ENCODE data around the gene TCF7L1.
A peak's percentile ranks its signal among the peaks of the same experiment; 100 is the strongest.

TCF7L1 gene

DNA sequence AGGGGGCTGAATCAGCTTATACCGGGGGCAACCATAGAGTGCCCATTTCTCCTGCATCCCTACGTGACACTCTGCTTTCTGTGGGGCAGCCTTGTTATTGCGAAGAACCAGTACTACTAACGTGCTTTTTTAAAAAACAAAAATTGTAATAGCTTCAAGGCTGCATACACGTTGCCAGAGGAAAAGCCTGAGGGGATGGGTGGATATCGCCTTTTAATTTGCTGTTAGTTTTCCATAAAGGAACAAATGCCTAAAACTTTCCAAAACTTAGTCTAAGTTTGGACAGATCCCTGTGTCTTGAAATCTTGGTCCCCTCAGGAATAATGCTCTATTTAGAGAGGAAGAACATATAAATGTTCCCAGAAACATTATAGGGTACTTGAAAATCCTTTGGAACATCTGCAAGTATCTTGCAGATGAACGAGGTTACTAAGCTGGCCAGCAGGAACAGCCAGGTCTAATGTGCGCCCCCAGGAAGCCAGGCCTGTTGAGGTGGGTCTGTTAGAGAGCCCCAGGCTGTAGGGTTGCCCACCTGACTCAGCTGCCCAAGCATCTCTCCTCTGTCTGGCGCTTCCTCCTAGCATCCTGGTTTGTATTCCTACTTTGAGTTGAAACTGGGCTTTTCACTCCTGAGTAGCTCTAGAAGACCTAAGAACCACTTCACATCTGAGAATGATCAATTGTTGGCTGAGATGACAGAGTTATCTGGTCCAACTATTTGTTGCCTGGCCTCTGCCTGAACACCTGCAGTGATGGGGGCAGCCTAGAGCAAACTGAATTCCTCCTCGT is 97.7 kb downstream of the TCF7L1 start:
- no peak for DNase-seq (ENCODE audit: low spot score)

DNA sequence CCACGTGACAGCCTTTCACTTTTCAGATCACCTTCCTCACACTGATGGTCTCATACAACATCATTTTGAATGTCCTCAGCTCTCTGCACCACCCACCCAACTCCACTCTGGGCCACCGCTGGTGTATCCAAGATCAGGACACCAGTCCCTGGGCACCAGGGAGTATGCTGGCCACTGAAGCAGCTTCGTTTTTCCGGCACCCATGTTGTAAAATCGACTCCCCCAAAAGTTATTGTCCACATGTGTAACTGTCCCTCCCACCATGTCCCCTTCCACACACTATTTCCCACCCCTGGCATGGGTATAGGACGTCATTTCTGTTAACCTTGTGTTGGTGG is 98.2 kb downstream of the TCF7L1 start:
- no peak for DNase-seq (ENCODE audit: low spot score)

DNA sequence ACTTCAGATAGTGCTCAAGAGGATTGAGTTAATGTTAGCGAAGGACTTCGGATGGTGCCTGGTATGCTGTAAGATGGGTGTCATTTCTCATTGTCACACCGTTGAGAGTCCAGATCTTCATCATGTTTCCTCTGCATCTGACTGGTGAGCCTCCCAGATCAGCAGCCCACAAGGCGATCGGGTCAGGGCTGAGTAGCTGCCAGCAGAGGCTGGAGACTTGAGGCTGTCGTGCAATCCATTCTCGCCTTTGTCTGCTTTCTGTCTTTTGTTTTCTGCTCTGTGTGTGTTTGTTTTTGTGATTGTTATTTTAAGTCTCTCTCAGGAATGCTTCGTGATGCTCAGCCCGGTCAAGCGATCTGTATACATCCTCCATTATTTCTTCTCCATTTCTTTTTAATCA is 98.8 kb downstream of the TCF7L1 start:
- no peak for DNase-seq (ENCODE audit: low spot score)

DNA sequence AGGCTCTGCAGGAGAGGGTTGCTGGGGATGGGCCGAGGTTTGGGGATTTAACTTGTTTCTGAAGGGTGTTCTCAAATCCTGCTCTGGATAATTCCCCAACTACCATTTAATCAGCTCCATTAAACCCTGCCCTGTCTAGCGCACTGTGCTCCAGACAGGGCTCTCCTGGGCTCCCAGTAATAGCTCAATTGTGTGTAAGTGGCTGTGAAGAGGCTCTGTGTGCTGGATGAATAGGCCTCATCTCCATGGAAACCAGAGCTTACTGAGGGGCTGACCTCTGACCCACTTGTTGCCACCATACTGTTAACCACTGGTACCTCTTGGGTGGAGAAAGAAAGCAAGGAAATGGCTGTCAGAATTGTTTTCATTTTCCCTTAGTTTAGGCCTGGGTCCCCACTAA is 101.7 kb downstream of the TCF7L1 start:
- no peak for DNase-seq (ENCODE audit: low spot score)

DNA sequence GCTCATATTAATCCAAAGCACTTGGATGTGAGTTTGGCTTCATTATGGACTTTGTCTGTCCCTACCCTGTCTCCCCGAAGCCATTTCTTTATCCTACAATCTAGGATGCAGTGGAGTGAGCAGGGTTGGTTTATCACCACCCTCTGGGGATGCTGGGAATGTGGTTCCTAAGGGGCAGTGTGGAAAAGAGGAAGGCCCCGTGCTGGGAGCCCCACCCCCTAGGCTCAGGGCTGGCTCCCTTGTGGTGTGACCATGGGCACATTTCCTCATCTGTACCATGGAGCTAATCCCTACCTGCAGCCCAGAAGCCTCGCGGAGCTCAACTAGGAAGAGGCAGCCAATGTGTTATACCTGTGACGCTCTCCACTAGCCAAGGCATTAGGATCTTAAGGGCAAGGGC is 102.1 kb downstream of the TCF7L1 start:
- DNase-seq (ENCODE audit: low spot score): no peak

DNA sequence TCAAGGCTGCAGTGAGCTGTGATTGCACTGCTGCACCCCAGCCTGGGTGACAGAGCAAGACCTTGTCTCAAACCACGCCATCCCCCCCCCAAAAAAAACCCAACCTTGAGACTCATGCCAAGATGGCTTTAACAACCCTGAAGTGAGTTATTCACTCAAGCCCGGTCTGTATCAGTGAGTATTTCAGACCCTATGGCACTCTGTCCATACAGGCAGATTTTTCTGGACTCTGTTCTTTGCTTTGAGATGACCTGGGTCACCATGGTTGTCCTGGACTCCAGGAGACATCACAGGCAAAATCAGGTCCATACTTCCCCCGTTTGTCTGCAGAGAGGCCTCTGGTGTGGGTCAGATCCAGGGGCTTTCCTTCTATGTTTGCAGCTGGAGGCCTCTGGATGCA is 102.9 kb downstream of the TCF7L1 start:
- DNase-seq (ENCODE audit: low spot score): no peak

DNA sequence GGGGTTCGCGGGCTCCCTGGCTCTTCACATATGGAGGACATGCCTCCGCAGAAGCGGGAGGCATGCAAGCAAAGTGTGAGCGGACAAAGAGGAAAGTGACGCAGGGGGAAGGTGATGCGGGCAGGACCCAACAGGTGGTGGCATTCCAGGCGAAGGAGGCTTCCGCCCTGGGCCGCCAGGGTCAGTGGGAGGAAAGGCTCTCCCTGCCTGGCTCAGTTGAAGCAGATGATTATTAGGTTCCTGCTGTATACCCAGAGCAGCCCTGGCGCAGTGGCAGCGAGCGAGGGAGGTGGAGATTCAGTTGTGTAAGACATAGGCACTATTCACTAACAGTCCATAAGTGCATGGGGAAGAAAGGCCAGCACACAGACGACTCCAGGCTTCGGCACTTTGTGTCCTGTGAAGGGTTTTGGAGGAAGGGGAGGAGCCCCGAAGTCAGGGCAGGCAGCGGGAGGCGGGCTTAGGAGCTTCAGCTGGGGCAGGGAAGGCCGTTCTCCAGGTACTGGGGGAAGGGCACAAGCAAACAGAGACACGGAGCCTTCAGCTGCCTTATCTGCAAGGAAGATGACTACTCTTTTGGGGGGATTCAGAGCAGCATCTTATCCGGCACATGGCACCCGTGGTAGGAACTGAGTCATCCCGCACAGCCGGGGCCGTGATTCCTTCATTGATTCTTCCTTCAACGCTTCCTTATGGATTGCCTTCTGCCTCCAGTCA is 104.8 kb downstream of the TCF7L1 start:
- no peak for DNase-seq (ENCODE audit: low spot score)

DNA sequence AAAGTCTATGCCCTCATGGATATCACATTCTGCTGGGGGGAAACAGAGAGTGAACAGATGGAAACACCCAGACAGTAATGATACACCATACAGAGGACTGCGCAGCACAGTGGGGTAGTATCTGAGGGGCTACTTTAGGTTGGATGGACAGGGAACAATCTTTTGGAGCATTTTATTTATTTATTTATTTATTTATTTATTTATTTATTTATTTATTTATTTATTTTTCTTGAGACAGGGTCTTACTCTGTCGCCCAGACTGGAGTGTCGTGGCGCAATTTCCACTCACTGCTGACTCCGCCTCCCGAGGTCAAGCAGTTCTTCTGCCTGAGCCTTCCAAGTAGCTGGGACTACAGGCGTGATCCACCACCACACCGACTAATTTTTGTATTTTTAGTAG is 105.4 kb downstream of the TCF7L1 start:
- DNase-seq (ENCODE audit: low spot score): no peak

DNA sequence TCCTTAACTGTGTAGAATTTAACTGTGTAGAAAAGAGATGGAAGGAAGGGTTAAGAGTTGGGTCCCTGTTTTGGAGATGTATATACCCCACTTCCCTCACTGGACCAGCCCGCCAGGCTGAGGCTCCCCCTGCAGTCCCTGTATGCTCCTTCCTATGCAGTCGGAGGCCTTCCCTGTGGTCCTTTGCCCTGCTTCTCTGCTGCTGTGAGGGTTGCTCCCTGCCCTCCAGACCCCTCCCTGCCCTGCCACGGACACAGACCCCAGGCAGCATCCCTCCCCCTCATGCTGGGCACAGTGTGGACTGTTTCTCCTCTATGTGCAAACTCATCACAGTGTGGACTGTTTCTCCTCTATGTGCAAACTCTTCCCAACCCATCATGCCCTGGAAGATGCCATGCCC is 105.9 kb downstream of the TCF7L1 start:
- no peak for DNase-seq (ENCODE audit: low spot score)

DNA sequence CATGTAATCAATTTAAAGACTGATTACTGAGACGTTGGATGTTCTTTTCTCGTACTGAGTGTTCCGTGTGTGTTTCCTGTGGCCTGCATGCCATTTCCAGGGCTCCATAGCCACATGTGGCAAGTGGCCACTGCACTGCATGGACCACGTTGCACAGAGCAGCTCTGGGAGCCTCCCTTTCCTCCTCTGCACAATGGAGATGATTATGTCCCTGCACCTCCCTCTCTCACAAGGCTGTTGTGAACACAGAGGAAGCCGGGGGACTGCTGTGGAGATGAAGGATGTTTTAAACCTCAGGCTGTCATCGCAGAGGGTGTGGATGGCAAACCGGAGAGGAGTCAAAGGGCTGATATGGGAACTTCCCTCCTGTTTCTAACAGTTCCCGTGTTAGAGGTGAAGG is 106.9 kb downstream of the TCF7L1 start:
- no peak for DNase-seq (ENCODE audit: low spot score)

DNA sequence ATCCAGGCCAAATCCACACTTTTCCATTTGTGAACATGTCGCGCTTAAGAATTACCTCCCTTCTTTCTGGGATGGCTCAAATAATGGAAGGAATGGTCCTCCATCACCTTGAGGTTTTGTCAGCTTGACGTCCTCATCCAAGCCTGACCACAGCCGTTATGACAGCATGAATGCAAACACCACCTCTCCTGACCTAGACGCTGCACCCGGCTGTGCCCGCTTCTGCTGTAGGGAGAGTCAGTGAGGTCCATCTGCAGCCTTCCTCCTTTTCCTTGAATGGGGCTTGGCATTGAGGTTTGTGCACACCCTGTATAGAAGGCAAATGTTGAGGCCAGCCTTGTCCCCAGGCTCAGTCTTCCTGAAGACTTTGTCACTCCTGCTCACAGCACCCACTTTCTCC is 109.1 kb downstream of the TCF7L1 start:
- DNase-seq (ENCODE audit: low spot score): no peak

DNA sequence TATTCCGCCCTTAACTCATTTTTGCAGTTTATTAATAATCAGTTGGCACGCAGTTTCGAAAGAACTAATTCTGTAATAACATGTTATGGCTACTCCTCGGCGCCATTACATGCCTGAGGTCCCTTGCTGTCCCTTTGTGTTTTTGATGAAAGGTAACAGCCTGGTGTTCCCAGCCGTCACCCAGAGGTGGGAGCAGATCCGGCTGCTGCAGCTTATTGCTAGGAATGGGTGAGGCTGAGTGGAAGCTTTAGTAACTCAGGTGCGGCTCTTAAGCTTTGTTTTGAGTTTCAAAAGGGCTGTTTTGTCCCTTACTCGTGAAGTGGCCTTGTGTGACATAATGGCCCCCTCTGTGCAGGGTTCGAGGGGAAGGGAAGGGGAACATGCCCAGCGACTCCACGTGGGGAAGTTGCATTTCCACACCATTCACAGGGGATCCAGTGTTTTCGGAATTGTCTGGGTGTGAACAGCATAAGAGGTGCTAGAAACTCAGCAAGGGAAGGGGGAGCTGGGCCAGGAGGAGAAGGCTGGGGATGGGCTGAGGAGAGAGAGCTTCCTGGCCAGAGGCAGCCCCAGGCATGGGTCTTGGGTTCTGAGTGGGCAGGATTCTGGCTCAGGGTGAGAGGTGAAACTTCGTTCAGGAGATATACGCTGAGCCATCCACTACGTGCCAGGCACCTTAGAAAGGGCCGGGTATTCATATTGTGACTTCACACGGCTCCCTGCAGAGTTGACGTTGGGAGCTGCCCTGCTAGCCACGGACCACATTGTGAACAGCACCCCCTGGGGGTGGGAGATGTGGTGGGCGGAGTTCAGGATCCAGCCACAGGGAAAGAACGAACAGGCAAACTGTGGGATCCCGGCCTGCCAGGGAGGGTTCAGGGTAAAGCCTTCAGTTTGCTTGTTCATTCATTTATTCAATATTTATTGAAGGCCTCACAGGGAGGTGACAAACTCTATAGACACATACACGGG is 110.2 kb downstream of the TCF7L1 start:
- peak; percentile 23 for DNase-seq (ENCODE audit: low spot score)

DNA sequence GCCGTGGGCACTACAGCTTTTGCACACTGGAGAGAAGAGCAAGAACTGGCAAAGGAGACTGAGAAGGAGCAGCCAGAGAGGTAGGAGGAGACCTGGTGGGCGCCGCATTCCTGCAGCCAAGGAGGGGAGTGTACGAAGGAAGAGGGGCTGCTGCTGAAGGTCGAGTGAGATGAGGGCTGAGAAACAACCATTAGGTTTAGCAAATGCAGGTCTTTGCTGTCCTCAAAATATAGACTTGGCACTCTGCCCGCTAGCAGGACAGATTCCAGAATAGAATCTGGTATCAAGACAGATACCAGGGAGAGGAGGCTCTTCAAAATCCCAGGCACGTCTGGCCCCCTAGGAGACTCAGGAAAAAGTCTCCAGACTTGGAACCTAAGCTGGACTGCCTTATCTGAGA is 111.6 kb downstream of the TCF7L1 start:
- no peak for DNase-seq (ENCODE audit: low spot score)

DNA sequence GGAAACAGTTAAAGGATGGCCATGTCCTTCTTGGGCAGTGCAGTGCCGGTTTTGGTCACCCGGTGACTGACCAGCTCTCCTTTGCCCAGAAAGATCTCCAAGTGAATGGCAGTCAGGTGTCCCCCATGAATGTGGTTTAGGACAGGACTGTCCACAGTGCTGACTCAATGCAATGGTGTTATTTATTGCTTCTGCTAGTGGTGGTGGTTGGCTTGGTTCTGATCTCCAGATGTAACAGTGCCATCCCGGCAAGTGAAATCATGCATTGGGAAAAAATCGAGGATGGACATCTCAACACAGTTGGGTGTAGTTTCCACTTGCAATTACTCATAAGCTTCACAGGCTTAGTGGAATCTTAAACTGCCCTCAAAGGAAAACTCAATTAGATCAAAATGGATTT is 112.7 kb downstream of the TCF7L1 start:
- no peak for DNase-seq (ENCODE audit: low spot score)

DNA sequence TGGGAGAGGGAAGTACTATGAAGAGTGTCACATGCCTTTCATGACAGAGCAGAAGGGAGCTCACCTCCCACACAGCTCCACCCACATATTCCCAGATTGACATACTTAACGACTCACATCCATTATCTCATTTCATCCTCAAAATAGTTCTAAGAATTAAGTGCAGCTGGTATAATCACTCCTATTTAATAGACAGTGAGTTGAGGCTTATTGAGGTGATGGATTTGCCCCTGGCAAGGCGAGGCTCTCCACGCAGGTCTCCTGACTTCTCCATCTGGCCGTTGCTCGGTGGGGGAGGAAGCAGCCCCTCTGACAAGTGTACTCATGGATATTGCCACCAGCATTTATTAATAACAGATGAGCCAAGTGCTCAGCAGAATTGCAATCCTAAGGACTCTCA is 113.2 kb downstream of the TCF7L1 start:
- DNase-seq (ENCODE audit: low spot score): no peak

DNA sequence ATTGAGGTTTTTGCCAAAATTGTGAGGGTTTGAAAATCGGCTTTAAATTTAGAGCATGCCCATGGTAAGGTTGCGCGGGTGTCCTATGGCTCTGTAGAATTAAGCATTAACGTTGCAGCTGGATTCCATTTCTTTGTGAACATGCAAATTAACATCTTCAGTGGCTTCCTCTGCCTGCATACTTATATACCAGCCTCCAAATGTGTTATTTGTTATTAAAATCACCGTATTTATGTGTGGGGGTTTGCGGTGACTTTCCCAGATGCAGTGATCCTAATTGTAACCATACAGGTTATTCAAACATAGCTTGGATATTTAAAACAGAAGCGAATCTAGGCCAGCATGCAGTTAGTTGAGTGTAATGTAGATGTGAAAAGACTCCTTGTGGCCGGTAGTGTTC is 114.4 kb downstream of the TCF7L1 start:
- DNase-seq (ENCODE audit: low spot score): no peak

DNA sequence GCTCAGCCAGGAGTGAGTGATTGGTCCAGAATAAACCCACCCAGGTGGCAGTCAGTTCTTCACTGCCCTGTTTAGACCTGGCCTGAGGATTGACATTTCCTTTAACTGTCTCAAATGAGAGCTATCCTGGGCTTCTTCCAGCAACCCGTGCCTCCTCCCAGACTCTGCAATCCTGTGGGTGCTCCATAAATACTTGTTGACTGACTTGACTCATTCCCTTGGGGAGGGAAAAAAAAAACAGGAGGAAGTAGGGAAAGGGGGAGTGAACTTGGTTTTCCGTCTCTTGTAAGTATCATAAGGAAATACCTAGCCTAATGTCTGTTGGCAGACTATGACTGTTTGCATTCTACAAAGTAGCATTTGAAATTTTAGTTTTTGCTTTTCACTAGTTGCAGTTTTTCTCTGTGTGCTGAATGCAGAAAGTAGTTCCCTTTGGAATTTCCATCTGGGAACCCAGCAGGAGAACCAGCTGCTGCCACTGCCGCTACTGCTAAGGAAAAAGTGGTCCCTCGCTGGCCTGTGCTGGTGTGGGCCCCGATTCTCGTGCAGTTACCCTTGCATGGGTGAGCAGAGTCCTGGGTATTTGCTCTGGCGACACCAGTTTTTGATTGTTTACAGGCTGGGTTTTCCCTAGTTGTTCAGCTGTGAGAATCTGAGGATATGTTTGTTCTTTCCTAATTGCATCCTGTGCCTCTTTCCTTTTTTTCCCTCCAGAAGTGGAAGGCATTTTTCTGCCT is 115.7 kb downstream of the TCF7L1 start:
- DNase-seq (ENCODE audit: low spot score): peak; percentile 86

DNA sequence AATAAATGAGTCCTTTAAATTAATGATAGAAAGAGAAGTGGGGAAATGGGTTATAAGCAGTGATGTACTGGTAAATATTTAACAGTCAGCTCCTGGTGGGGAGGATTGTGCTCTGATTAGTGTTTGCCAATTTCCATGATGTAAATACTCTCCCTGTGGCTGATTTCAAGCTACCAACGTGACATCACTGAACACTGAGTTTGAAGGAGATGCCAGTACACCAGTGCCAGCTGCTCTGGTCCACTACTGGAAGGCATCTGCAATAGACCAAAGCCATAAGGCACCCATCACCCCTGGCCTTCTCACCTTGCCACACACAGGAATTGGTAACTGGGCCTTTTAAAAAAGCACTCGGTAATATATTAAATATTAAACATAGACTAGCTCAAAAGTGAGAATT is 116.9 kb downstream of the TCF7L1 start:
- peak; percentile 49 for DNase-seq (ENCODE audit: low spot score)

DNA sequence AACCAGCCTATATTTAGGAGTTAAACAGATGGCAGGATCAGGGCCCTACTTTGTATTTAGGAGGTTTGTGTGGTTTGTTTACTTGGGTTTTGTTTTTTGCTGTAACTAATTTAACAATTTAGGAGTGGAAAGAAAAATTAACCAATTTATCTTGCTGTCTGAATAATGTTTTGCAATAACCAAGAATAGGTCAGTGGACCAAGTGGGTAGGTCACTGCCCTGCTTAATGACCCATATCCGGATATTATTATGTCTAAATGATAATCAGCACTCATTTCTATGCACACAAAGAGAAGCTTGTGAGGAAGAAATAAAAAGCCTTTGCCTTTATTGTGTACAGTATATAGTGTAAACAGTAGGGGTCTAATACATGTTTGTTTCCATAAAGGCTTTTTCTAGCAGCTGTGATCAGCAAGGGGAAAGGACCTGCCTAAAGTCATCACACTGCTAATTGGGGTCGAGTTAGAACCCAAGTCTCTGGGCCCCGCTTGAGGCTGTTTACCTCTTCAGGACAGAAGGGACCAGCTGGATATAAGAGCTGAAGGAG is 118.0 kb downstream of the TCF7L1 start:
- DNase-seq (ENCODE audit: low spot score): no peak

DNA sequence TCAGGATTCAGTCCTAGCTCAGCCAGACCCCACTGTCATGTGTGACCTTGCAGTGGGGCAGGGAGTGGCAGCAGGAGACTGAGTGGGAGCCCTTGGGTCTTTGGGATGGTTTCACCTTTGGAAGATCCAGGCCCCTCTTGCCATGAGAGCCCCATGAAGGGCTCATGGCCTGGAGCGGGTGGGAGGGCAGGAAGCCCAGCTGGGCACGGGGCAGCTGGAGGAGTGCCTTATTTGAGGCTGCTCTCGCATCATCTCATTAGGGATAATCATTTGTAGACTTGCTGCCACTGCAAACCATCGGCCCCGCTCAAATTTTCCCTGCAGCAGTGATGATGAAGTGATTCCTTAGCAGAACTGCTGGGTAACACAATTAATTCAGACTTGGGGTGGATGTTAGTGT is 120.7 kb downstream of the TCF7L1 start:
- DNase-seq (ENCODE audit: low spot score): no peak

DNA sequence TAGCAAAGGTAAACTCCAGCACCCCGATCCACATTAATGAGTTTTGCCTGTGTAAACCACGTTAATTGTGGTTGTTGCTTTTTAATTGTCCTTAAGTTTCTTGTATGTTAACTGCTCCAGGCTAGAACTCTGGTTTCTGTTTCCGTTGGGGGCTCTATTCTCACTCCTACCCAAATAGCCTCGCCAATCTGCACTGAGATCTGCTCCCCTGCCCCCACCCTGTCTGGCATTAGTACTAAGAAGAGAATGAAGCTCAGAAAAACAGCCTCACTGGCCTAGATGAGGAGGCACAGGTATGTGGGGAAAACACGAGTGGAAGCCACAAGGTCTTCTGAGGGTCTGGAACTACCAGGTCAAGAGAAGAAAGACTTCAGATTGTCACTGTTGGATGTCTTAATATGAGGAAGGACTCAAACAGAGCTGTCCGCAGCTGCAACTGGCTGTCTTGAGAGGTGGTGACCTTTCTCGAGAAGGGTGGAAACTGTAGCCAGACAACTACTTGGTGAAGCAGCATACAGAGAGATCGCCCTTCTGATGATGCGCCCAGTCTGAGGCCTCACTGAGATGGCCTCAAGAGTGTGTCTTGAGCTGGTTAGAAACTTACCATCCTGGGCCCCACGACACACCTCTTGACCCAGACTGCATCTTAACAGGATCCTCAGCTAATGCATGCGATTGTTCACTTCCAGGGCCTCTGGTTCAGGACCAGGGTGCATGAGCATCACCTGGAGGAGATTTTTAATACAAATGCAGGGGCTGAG is 121.5 kb downstream of the TCF7L1 start:
- no peak for DNase-seq (ENCODE audit: low spot score)

Measured in kidney tubule cell (primary cell).